Prostate gland (tissue), 2 donors: ENCODE results near the gene GPR176. TPM values are rescaled to one million over a fixed set of nuclear protein-coding genes. Genes with fewer than 3 reads are reported as not detected.

ENCODE experiments used
- DNase-seq: peaks from one replicate; pipeline ENCODE4 v3.0.0-alpha.2; 2019; ENCODE audit warnings: low spot score
- H3K27ac ChIP-seq, 2 donors: fragments of 200-600 bp; sonication (generic); 2 replicates each; pipeline ENCODE4 v1.5.1; 2017 to 2019
- H3K27me3 ChIP-seq: fragments of 200-600 bp; sonication (generic); replicated peaks from 2 replicates; pipeline ENCODE4 v1.5.1; 2019; ENCODE audit not compliant: insufficient read depth
- H3K36me3 ChIP-seq, 2 donors: fragments of 200-600 bp; sonication (generic); 1 replicate in 1 of 2; 2 replicates in 1 of 2; pipeline versions ENCODE4 v1.5.1 to v1.8.1; 2017 to 2019
- H3K4me1 ChIP-seq: fragments of 200-600 bp; sonication (generic); replicated peaks from 2 replicates; pipeline ENCODE4 v1.5.1; 2019
- H3K4me3 ChIP-seq, 2 donors: fragments of 200-600 bp; sonication (generic); 2 replicates each; pipeline ENCODE4 v1.5.1; 2017 to 2019
- H3K9me3 ChIP-seq: fragments of 200-600 bp; sonication (generic); 2 replicates; pipeline ENCODE4 v1.5.1; 2017
- CTCF ChIP-seq, 4 experiments: fragments of 200-600 bp in 2 of 4; fragments of 450-650 bp in 2 of 4; sonication (generic) in 2 of 4; IDR thresholded peaks; 1 replicate in 3 of 4; 2 replicates in 1 of 4; pipeline ENCODE4 v1.5.1; 2016 to 2019; ENCODE audit warnings: antibody characterized with exemption in 4 of 4, mild to moderate bottlenecking in 2 of 4, moderate library complexity in 2 of 4
- POLR2A ChIP-seq: fragments of 450-650 bp; IDR thresholded peaks from one replicate; pipeline ENCODE4 v1.6.1; 2016; ENCODE audit warnings: antibody characterized with exemption, mild to moderate bottlenecking
- POLR2AphosphoS5 ChIP-seq: sonication (generic); formaldehyde crosslinking; IDR thresholded peaks from one replicate; pipeline ENCODE4 v1.6.1; 2017; ENCODE audit warnings: antibody characterized with exemption
- WGBS: methylation state at CpG from one replicate; pipeline ENCODE4 v1.1.5; 2018; 5-methylcytosine and 5-hydroxymethylcytosine counted together
- intact Hi-C: fragments of 100-400 bp; cut with DNase I; formaldehyde crosslinking; loops from one replicate; pipeline ENCODE4 v1.14.2; 2022
- total RNA-seq, 2 donors: library from RNA; depleted of rRNA; stranded (reverse); fragments of >200 nt; gene quantifications; one replicate each; pipeline ENCODE4 v1.1.0, GENCODE V29; 2016

The GPR176 gene
- total RNA-seq, 2 donors from 2014 or later, result 26.2 to 28.3 TPM

GRCh38 chr15:39944726-39945125 is 24.7 kb upstream of the GPR176 start:
- intact Hi-C loops, result no loop called here
- no peak overlapping the region for H3K27ac ChIP-seq

GRCh38 chr15:39942753-39943150 is 22.7 kb upstream of the GPR176 start:
- Histone ChIP-seq H3K27ac (no peak overlapping the region), H3K27me3 (no peaks in the 10 kb centered on the region), H3K4me3 (no peak overlapping the region), H3K4me1 (no peaks in the 10 kb centered on the region), H3K36me3 (no peaks in the 10 kb centered on the region), H3K9me3 (no peaks in the 10 kb centered on the region)
- WGBS, result 90% methylated on average over 3 of the region's 3 CpGs
- no peak for DNase-seq
- intact Hi-C loops, result no loop called here
- TF ChIP-seq CTCF (IDR thresholded peaks at IDR 0.05) (no peak), POLR2A (no peak), POLR2AphosphoS5 (no peak)

More at GRCh38 chr15:39944726-39945125, 24.7 kb upstream of the GPR176 start:
- Histone ChIP-seq H3K27me3 (no peaks in the 10 kb centered on the region), H3K4me3 (no peak overlapping the region), H3K4me1 (no peaks in the 10 kb centered on the region), H3K9me3 (no peaks in the 10 kb centered on the region), H3K36me3 (peaks cover 0 to 3% of the 10 kb centered on the region in 2 donors)
- no peak for TF ChIP-seq POLR2AphosphoS5
- no peak for TF ChIP-seq CTCF (IDR thresholded peaks at IDR 0.05)
- WGBS, result 43% methylated on average over 4 of the region's 4 CpGs
- DNase-seq, result no peak

- WGBS, result 70% methylated on average over 3 of the region's 3 CpGs
- H3K36me3 ChIP-seq, result no peaks in the 10 kb centered on the region
- no peak for TF ChIP-seq CTCF (IDR thresholded peaks at IDR 0.05)
- no peak for TF ChIP-seq POLR2AphosphoS5
- TF ChIP-seq POLR2A, result no peak
- H3K4me1 ChIP-seq, result no peaks in the 10 kb centered on the region
- DNase-seq, result no peak
- H3K9me3 ChIP-seq, result no peaks in the 10 kb centered on the region
- H3K27me3 ChIP-seq, result no peaks in the 10 kb centered on the region
- no peak overlapping the region for H3K27ac ChIP-seq
- no peak overlapping the region for H3K4me3 ChIP-seq
- intact Hi-C loops, result no loop called here
Measured at GRCh38 chr15:39942101-39942752, 22.2 kb upstream of the GPR176 start.

- 72% methylated on average over 6 of the region's 6 CpGs for WGBS
- H3K27ac ChIP-seq, result no peak overlapping the region
- intact Hi-C loops, result no loop called here
- H3K9me3 ChIP-seq, result no peaks in the 10 kb centered on the region
- H3K27me3 ChIP-seq, result no peaks in the 10 kb centered on the region
- DNase-seq, result no peak
- H3K4me3 ChIP-seq, result no peak overlapping the region
- TF ChIP-seq CTCF (IDR thresholded peaks at IDR 0.05) (no peak), POLR2AphosphoS5 (no peak), POLR2A (no peak)
- H3K4me1 ChIP-seq, result peaks cover 6% of the 10 kb centered on the region
- no peaks in the 10 kb centered on the region for H3K36me3 ChIP-seq
Measured at GRCh38 chr15:39939487-39940452, 19.7 kb upstream of the GPR176 start.
